ENCODE results near the gene MAPK4.
"Not testable (repeated sequence)": the region's sequence is repeated elsewhere in the genome, so short reads cannot be mapped to it uniquely, and the experiment has no call there.

The MAPK4 gene

DNA sequence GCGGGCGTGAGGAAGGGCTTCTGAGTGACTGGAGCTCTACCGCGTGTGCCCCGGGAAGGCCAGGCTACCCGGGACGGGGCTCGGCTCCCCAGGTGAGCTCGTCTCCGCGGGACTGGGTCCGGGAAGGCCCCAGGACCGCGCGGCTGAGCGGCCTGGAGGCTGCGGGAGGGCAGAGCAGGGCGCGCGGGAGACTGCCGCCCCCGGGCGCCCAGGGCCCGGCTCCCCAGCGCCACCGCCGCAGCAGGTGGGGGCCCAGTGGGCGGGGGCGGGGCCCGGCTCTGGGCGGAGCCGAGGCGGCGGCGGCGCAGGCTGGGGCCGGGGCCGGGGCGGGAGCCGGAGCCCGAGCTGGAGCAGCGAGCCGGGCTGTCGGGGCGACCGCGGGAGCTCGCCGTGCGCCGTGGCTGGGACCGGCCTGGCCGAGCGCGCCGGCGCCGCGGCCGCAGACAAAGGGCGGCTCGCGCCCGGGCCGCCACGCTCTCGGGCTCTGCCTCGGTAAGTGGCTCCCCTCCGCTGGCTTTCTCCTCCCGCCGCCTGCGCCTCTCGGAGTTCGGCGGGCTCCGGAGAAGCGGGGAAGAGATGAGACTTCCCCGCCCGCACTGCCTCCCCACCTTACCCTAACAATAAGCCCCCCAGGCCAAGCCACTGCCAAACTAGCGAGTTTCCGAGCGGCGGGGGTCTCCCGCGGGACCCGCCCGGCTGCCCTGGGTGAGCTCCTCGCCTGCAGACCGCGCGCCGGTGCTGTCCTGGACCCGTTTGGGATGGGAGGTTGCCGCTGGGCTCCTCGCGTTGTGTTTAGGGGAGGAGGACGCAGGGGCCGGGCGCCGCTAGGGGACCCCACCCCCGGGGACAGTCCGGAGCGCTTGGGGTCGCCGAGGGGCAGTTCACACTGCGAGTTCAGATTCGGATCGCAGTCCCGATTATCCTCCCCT, at the start of gene MAPK4:
MAPK4 (plus strand) TSS at position 336 of the 929 bp plus-strand sequence. CDS start 103,872 bp downstream, outside the sequence.
- H3K4me3 ChIP-seq (ENCODE audit: low read depth, low read length): peak within 1 kb of the TSS; percentile 61
- H3K4me2 ChIP-seq (ENCODE audit: low read length): peak within 1 kb of the TSS; percentile 87
- no peaks in the 10 kb centered on the region for H3K36me3 ChIP-seq (ENCODE audit: control insufficient read depth, insufficient read depth, low read length)
- H3K4me1 ChIP-seq: peaks cover 23% of the 10 kb centered on the region
- no peaks in the 10 kb centered on the region for H3K9me3 ChIP-seq (ENCODE audit: control insufficient read depth, low read length)
- H3K79me2 ChIP-seq: peaks cover 8% of the 10 kb centered on the region
- H2AFZ ChIP-seq: peak within 1 kb of the TSS; percentile 95
- TF ChIP-seq, protein P1, sequence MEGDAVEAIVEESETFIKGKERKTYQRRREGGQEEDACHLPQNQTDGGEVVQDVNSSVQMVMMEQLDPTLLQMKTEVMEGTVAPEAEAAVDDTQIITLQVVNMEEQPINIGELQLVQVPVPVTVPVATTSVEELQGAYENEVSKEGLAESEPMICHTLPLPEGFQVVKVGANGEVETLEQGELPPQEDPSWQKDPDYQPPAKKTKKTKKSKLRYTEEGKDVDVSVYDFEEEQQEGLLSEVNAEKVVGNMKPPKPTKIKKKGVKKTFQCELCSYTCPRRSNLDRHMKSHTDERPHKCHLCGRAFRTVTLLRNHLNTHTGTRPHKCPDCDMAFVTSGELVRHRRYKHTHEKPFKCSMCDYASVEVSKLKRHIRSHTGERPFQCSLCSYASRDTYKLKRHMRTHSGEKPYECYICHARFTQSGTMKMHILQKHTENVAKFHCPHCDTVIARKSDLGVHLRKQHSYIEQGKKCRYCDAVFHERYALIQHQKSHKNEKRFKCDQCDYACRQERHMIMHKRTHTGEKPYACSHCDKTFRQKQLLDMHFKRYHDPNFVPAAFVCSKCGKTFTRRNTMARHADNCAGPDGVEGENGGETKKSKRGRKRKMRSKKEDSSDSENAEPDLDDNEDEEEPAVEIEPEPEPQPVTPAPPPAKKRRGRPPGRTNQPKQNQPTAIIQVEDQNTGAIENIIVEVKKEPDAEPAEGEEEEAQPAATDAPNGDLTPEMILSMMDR (IDR thresholded peaks at IDR 0.05): no peak
- no peaks in the 10 kb centered on the region for H3K27me3 ChIP-seq (ENCODE audit: control insufficient read depth, insufficient read depth, low read length)
- peak within 1 kb of the TSS; percentile 81 for H3K9ac ChIP-seq
- peak within 1 kb of the TSS; percentile 73 for H3K27ac ChIP-seq

GRCh38 chr18:50517277-50517676, 42.6 kb upstream of the MAPK4 start:
- not testable (repeated sequence) for H3K9me3 ChIP-seq (ENCODE audit: control insufficient read depth, low read length); H3K27ac ChIP-seq; H3K4me3 ChIP-seq (ENCODE audit: low read depth, low read length); H3K9ac ChIP-seq; H3K4me2 ChIP-seq (ENCODE audit: low read length); H3K27me3 ChIP-seq (ENCODE audit: control insufficient read depth, insufficient read depth, low read length); H3K36me3 ChIP-seq (ENCODE audit: control insufficient read depth, insufficient read depth, low read length); H3K4me1 ChIP-seq; H2AFZ ChIP-seq; H3K79me2 ChIP-seq

DNA sequence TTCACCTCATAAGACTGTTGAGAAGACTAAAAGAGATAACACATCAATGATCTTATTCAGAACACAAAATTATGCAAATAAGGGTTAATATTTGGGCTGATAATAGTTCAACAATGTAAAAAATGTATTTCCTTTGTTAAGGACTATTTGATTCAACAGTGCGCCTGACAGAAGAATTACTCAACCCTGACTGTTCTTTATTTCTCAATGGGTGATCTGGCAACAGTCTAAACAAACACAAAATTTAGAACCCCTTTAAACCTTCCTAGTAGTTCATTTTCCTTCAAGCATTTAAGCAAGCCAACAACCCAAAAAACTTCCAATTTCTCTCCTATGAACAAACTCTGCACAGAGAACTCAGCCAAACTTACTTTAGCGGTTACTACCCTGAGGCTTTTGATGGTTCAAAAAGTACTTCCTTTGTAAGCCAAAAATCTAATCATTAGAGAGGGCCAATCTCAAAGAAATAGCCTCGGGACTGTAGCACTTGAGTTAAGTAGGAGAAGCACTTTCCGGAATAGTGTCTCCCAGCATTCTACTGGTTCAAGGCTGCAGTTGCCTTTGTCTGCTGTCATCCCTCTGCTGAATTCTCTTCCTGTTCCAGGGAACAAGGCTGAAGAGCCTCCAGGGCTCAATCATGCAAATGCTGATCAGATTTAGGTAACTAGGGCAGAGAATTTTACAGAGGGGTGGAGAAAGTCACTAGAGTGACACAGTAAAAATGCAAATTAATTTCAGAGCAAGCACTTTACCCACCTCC, 40.9 kb upstream of the MAPK4 start:
- Histone ChIP-seq H3K9me3 (ENCODE audit: control insufficient read depth, low read length) (no peaks in the 10 kb centered on the region), H3K27ac (no peak overlapping the region), H3K4me1 (no peaks in the 10 kb centered on the region), H3K36me3 (ENCODE audit: control insufficient read depth, insufficient read depth, low read length) (no peaks in the 10 kb centered on the region), H3K79me2 (no peaks in the 10 kb centered on the region), H3K4me3 (ENCODE audit: low read depth, low read length) (no peak overlapping the region), H3K4me2 (ENCODE audit: low read length) (no peak overlapping the region), H2AFZ (no peak overlapping the region), H3K27me3 (ENCODE audit: control insufficient read depth, insufficient read depth, low read length) (no peaks in the 10 kb centered on the region), H3K9ac (no peak overlapping the region)
- TF ChIP-seq, protein P1 (IDR thresholded peaks at IDR 0.05): no peak

- TF ChIP-seq, protein P1 (IDR thresholded peaks at IDR 0.05): no peak
- no peak overlapping the region for H3K4me3 ChIP-seq (ENCODE audit: low read depth, low read length)
- H3K4me1 ChIP-seq: no peaks in the 10 kb centered on the region
- H3K9me3 ChIP-seq (ENCODE audit: control insufficient read depth, low read length): no peaks in the 10 kb centered on the region
- H2AFZ ChIP-seq: no peak overlapping the region
- no peak overlapping the region for H3K4me2 ChIP-seq (ENCODE audit: low read length)
- H3K9ac ChIP-seq: no peak overlapping the region
- H3K27me3 ChIP-seq (ENCODE audit: control insufficient read depth, insufficient read depth, low read length): no peaks in the 10 kb centered on the region
- no peaks in the 10 kb centered on the region for H3K79me2 ChIP-seq
- no peaks in the 10 kb centered on the region for H3K36me3 ChIP-seq (ENCODE audit: control insufficient read depth, insufficient read depth, low read length)
- H3K27ac ChIP-seq: no peak overlapping the region
Measured at GRCh38 chr18:50523165-50523564, 36.7 kb upstream of the MAPK4 start.

DNA sequence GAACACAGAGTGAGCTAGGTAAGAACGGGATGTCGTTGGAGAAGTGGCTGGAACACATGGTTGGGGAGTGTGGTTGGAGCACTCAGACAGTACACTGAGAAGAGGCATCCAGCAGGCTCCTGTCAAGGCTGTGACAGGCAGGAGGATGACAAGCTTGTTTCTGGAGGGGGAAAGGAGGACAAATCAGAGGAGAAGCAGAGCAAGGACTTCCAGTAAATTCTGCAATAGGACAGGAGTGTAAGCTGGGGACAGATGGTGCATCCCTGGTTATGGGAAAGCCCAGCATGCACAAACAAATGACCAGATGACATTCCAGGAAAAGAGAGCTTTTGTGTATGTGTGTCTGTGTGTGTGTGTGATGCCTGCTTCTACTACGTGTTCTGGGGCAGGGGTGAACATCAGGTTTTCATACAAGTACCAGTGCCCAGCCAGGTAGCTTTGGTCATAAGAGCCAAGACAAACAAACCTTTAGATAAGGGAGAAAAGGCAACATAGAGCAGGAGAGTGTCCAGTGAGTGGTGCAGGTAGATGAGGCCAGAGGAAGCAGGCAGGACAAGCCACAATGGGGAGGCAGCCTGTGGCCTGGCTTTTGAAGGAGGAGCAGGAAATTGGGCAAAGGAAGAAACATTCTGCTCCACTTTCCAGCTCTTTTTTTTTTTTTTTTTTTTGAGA, 32.1 kb upstream of the MAPK4 start:
- Histone ChIP-seq H3K9ac (no peak overlapping the region), H3K27me3 (ENCODE audit: control insufficient read depth, insufficient read depth, low read length) (no peaks in the 10 kb centered on the region), H3K27ac (no peak overlapping the region), H3K9me3 (ENCODE audit: control insufficient read depth, low read length) (no peaks in the 10 kb centered on the region), H3K36me3 (ENCODE audit: control insufficient read depth, insufficient read depth, low read length) (no peaks in the 10 kb centered on the region), H3K4me3 (ENCODE audit: low read depth, low read length) (no peak overlapping the region), H3K4me2 (ENCODE audit: low read length) (no peak overlapping the region), H2AFZ (no peak overlapping the region), H3K4me1 (no peaks in the 10 kb centered on the region), H3K79me2 (no peaks in the 10 kb centered on the region)
- TF ChIP-seq, protein P1 (IDR thresholded peaks at IDR 0.05): no peak
